Lower leg skin (tissue), 4 donors: Measurements from ENCODE around the gene FOXL3. TPM values are rescaled to one million over a fixed set of nuclear protein-coding genes. Genes with fewer than 3 reads are reported as not detected.

ENCODE experiments used
- DNase-seq, 2 donors: peaks; one replicate each; pipeline ENCODE4 v3.0.0-alpha.2; 2019; ENCODE audit warnings: low spot score in 2 of 2
- H3K4me3 ChIP-seq: fragments of 200-600 bp; sonication (generic); 2 replicates; pipeline ENCODE4 v1.5.1; 2017; ENCODE audit warnings: mild to moderate bottlenecking, low read depth; ENCODE audit not compliant: poor library complexity, severe bottlenecking
- POLR2A ChIP-seq, 2 donors: fragments of 450-650 bp; IDR thresholded peaks; one replicate each; pipeline ENCODE4 v1.6.1; 2016 to 2017; ENCODE audit warnings: antibody characterized with exemption in 2 of 2, mild to moderate bottlenecking in 1 of 2, moderate library complexity in 1 of 2
- WGBS, 2 donors: methylation state at CpG; one replicate each; pipeline ENCODE4 v1.1.5; 2018; 5-methylcytosine and 5-hydroxymethylcytosine counted together
- intact Hi-C: fragments of 100-400 bp; cut with DNase I; formaldehyde crosslinking; loops from one replicate; pipeline ENCODE4 v1.15.0; 2023; ENCODE audit warnings: low total_unique reads
- total RNA-seq, 4 donors: library from RNA; depleted of rRNA; stranded (reverse); fragments of >200 nt; gene quantifications; one replicate each; pipeline ENCODE4 v1.1.0, GENCODE V29; 2016
- TF ChIP-seq, protein P1 (sequence below), 3 donors: fragments of 450-650 bp; IDR thresholded peaks; one replicate each; pipeline ENCODE4 v1.5.1; 2016; ENCODE audit warnings: antibody characterized with exemption in 3 of 3, mild to moderate bottlenecking in 3 of 3, moderate library complexity in 2 of 3

The FOXL3 gene
- total RNA-seq, 4 donors from 2014 or later = not detected

DNA sequence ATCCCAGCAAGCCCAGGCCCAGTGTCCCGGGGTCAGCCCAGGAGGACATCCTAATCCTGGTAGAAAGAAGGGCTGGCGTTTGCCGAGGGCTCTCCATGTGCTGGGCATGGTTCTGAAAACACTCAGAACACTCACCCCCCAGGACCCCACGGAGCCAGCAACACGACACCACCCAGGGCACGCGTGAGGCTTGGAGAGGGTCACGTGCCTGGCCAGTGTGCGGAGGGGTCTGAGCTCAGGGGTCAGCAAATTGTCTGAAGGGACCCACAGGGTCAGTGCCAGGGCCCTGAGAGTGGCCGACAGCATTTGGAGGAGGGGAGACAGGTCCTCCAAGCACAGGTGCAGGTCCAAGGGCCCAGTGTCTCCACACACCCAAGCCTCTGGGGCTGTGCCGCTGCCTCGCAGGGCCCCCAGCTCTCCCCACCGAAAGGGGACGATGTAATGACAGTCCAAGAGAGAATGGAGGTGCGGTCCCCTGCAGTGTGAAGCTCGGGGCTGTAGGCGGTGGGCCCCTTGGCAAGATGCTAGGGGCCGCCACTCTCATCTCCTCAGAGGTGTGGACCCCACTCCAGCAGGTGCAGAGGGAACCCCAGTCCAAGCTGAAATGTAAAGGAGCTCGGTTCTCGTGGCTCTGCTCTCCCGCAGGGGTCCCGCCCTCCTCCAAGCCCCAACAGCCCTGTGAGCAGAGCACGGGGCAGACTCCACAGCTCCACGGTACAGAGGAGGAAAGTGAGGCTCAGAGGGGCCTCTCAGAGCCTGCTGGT lies 7.8 kb downstream of the FOXL3 start:
- TF ChIP-seq, protein P1, sequence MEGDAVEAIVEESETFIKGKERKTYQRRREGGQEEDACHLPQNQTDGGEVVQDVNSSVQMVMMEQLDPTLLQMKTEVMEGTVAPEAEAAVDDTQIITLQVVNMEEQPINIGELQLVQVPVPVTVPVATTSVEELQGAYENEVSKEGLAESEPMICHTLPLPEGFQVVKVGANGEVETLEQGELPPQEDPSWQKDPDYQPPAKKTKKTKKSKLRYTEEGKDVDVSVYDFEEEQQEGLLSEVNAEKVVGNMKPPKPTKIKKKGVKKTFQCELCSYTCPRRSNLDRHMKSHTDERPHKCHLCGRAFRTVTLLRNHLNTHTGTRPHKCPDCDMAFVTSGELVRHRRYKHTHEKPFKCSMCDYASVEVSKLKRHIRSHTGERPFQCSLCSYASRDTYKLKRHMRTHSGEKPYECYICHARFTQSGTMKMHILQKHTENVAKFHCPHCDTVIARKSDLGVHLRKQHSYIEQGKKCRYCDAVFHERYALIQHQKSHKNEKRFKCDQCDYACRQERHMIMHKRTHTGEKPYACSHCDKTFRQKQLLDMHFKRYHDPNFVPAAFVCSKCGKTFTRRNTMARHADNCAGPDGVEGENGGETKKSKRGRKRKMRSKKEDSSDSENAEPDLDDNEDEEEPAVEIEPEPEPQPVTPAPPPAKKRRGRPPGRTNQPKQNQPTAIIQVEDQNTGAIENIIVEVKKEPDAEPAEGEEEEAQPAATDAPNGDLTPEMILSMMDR (IDR thresholded peaks at IDR 0.05) = no peak
- no peak for TF ChIP-seq POLR2A (IDR thresholded peaks at IDR 0.05)
- DNase-seq = peak in 1 of 2 donors; percentile 52
- intact Hi-C loops = no loop called here
- no peak overlapping the region for H3K4me3 ChIP-seq
- WGBS, 2 donors = 85 to 86% methylated on average over 20 to 24 of the region's 24 CpGs

DNA sequence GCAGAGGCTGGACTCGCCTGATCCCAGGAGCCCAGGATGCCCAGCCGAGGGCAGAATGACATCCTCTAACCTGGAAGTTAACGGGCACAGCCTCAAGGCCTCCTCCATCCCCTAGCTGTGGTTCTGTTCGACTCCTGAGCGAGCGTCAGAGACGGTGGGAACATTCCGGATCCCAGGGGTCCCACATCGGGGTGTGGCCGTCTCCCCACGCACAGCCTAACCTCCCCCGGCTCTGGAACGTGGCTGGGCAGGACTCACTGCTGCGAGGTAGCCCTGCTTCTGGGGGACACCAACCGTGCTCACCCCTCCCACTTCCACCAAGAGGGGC lies 8.4 kb downstream of the FOXL3 start:
- DNase-seq = peak in 1 of 2 donors; percentile 78
- WGBS, 2 donors = 83 to 86% methylated on average over 14 to 15 of the region's 15 CpGs
- no peak overlapping the region for H3K4me3 ChIP-seq
- no peak for TF ChIP-seq POLR2A (IDR thresholded peaks at IDR 0.05)
- TF ChIP-seq, protein P1 (IDR thresholded peaks at IDR 0.05) = no peak
- intact Hi-C loops = no loop called here

GRCh38 chr7:298743-299142 lies 8.8 kb downstream of the FOXL3 start:
- peak in 1 of 2 donors; percentile 57 for DNase-seq
- WGBS, 2 donors = 78 to 80% methylated on average over 13 of the region's 13 CpGs
- intact Hi-C loops = no loop called here
- TF ChIP-seq, protein P1 (IDR thresholded peaks at IDR 0.05) = no peak
- no peak for TF ChIP-seq POLR2A (IDR thresholded peaks at IDR 0.05)
- H3K4me3 ChIP-seq = no peak overlapping the region

GRCh38 chr7:299169-299568 lies 9.2 kb downstream of the FOXL3 start:
- H3K4me3 ChIP-seq = no peak overlapping the region
- 91 to 93% methylated on average over 15 of the region's 15 CpGs for WGBS, 2 donors
- no peak for TF ChIP-seq POLR2A (IDR thresholded peaks at IDR 0.05)
- TF ChIP-seq, protein P1 (IDR thresholded peaks at IDR 0.05) = no peak
- peak in 1 of 2 donors; percentile 73 for DNase-seq
- intact Hi-C loops = no loop called here

DNA sequence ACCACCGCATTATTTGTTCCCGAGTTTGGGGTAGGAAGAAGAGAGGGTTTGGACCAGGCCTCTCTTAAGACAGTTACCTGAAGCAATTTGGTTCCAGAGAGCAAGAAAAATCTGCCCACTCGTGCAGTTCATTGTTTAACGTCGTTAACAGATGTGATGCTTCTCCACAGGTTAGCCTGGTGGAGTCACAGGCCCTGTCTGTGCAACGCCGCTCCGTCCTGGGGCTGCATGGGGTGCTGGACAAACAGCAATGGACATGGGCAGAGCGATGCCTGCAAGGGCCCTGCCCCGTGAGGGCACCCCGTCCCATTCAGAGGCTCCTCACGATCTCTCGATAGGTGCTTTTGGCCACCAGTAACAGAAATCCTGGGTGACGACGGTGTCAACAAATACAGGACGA lies 9.7 kb downstream of the FOXL3 start:
- TF ChIP-seq, protein P1 (IDR thresholded peaks at IDR 0.05) = no peak
- TF ChIP-seq POLR2A (IDR thresholded peaks at IDR 0.05) = no peak
- DNase-seq = peak in 1 of 2 donors; percentile 80
- no peak overlapping the region for H3K4me3 ChIP-seq
- WGBS, 2 donors = 88 to 89% methylated on average over 16 of the region's 16 CpGs
- intact Hi-C loops = no loop called here

DNA sequence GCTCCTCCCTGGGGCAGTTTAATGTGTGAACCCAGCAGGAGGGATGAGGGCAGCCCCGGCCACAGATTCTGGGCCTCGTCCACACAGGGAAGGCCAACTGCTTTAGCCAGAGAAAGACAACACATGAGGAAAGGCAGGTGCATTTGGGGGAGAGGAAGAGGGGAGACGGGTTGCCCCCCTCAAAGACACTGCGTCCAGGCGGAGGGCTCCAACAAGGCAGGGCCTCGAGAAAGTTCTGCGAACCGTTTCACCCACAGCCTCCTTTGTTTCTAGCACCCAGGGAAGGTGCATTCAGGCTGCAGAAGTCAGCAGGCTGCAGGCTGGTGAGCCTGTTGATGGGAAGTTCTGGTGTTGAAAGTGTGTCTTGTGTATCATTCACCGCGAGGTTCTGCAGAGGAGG lies 10.1 kb downstream of the FOXL3 start:
- peak in 1 of 2 donors; percentile 60 for DNase-seq
- WGBS, 2 donors = 86 to 88% methylated on average over 10 of the region's 10 CpGs
- intact Hi-C loops = no loop called here
- TF ChIP-seq, protein P1 (IDR thresholded peaks at IDR 0.05) = no peak
- no peak for TF ChIP-seq POLR2A (IDR thresholded peaks at IDR 0.05)
- no peak overlapping the region for H3K4me3 ChIP-seq
